NT2/D1 (cell line): ENCODE measurements around the gene CCDC102B.

Source experiments
- DNase-seq: peaks from one replicate; pipeline ENCODE4 v3.0.0-alpha.2; 2011; ENCODE audit warnings: low read depth, low spot score
- H3K27me3 ChIP-seq: 2 replicates; pipeline ENCODE4 v1.6.0; 2011; ENCODE audit warnings: mild to moderate bottlenecking; ENCODE audit not compliant: insufficient read length, insufficient read depth
- H3K36me3 ChIP-seq: 2 replicates; pipeline ENCODE4 v1.6.1; 2011; ENCODE audit warnings: mild to moderate bottlenecking, low read length, mixed read lengths; ENCODE audit not compliant: insufficient read depth, insufficient read length
- H3K4me1 ChIP-seq: 2 replicates; pipeline ENCODE4 v1.5.1; 2011; ENCODE audit not compliant: insufficient read depth, insufficient read length
- H3K4me3 ChIP-seq: 2 replicates; pipeline ENCODE4 v1.5.1; 2011; ENCODE audit warnings: low read depth; ENCODE audit not compliant: insufficient read length
- H3K9ac ChIP-seq: 2 replicates; pipeline ENCODE4 v1.6.0; 2011; ENCODE audit warnings: low read depth; ENCODE audit not compliant: insufficient read length
- H3K9me3 ChIP-seq: 2 replicates; pipeline ENCODE4 v1.5.1; 2011; ENCODE audit warnings: mild to moderate bottlenecking, low read length; ENCODE audit not compliant: insufficient read depth
- SUZ12 ChIP-seq: IDR thresholded peaks from 2 replicates; pipeline ENCODE4 v1.6.1; 2011; ENCODE audit not compliant: insufficient read length, insufficient read depth; ENCODE audit errors: extremely low read depth
- YY1 ChIP-seq: IDR thresholded peaks from 2 replicates; pipeline ENCODE4 v1.6.1; 2011; ENCODE audit not compliant: insufficient read length, insufficient read depth
- ZNF274 ChIP-seq: IDR thresholded peaks from 2 replicates; pipeline ENCODE4 v1.6.1; 2011; ENCODE audit warnings: mild to moderate bottlenecking, low read depth, low read length

The CCDC102B gene

GRCh38 chr18:68915061-68915460, 117.2 kb downstream of the CCDC102B start:
- H3K9me3 ChIP-seq: no peaks in the 10 kb centered on the region
- TF ChIP-seq YY1: no peak
- TF ChIP-seq SUZ12: no peak
- TF ChIP-seq ZNF274: no peak
- H3K9ac ChIP-seq: no peak overlapping the region
- H3K4me3 ChIP-seq: no peak overlapping the region
- DNase-seq: no peak
- H3K4me1 ChIP-seq: no peaks in the 10 kb centered on the region
- H3K27me3 ChIP-seq: no peaks in the 10 kb centered on the region
- no peaks in the 10 kb centered on the region for H3K36me3 ChIP-seq

- Histone ChIP-seq H3K9me3 (no peaks in the 10 kb centered on the region), H3K36me3 (no peaks in the 10 kb centered on the region), H3K27me3 (no peaks in the 10 kb centered on the region), H3K9ac (no peak overlapping the region), H3K4me3 (no peak overlapping the region), H3K4me1 (no peaks in the 10 kb centered on the region)
- TF ChIP-seq SUZ12: no peak
- no peak for TF ChIP-seq ZNF274
- no peak for TF ChIP-seq YY1
- no peak for DNase-seq
These were observed 118.9 kb downstream of the CCDC102B start for GRCh38 chr18:68916734-68917133.

GRCh38 chr18:68918216-68918615, 120.3 kb downstream of the CCDC102B start:
- TF ChIP-seq YY1: no peak
- no peak for TF ChIP-seq SUZ12
- no peak for TF ChIP-seq ZNF274
- Histone ChIP-seq H3K9me3 (no peaks in the 10 kb centered on the region), H3K4me1 (no peaks in the 10 kb centered on the region), H3K4me3 (no peak overlapping the region), H3K27me3 (no peaks in the 10 kb centered on the region), H3K9ac (no peak overlapping the region), H3K36me3 (no peaks in the 10 kb centered on the region)
- DNase-seq: no peak

- Histone ChIP-seq H3K36me3 (no peaks in the 10 kb centered on the region), H3K9me3 (no peaks in the 10 kb centered on the region), H3K4me1 (no peaks in the 10 kb centered on the region), H3K4me3 (no peak overlapping the region), H3K27me3 (no peaks in the 10 kb centered on the region), H3K9ac (no peak overlapping the region)
- TF ChIP-seq SUZ12 (no peak), ZNF274 (no peak), YY1 (no peak)
- DNase-seq: no peak
These were observed 122.0 kb downstream of the CCDC102B start for GRCh38 chr18:68919900-68920299.

- no peak overlapping the region for H3K9ac ChIP-seq
- DNase-seq: no peak
- TF ChIP-seq YY1: no peak
- TF ChIP-seq ZNF274: no peak
- no peak for TF ChIP-seq SUZ12
These were observed 124.5 kb downstream of the CCDC102B start for GRCh38 chr18:68922392-68922791.

GRCh38 chr18:68925268-68925667, 127.4 kb downstream of the CCDC102B start:
- H3K36me3 ChIP-seq: no peaks in the 10 kb centered on the region
- no peak overlapping the region for H3K4me3 ChIP-seq
- H3K4me1 ChIP-seq: no peaks in the 10 kb centered on the region
- no peaks in the 10 kb centered on the region for H3K9me3 ChIP-seq
- no peaks in the 10 kb centered on the region for H3K27me3 ChIP-seq
- no peak overlapping the region for H3K9ac ChIP-seq
- DNase-seq: no peak
- TF ChIP-seq ZNF274 (no peak), SUZ12 (no peak), YY1 (no peak)

More at GRCh38 chr18:68922392-68922791, 124.5 kb downstream of the CCDC102B start:
- Histone ChIP-seq H3K4me3 (no peak overlapping the region), H3K27me3 (no peaks in the 10 kb centered on the region), H3K36me3 (no peaks in the 10 kb centered on the region), H3K4me1 (no peaks in the 10 kb centered on the region), H3K9me3 (no peaks in the 10 kb centered on the region)

GRCh38 chr18:68928762-68929675, 131.1 kb downstream of the CCDC102B start:
- Histone ChIP-seq H3K9me3 (no peaks in the 10 kb centered on the region), H3K36me3 (no peaks in the 10 kb centered on the region), H3K4me1 (no peaks in the 10 kb centered on the region), H3K9ac (no peak overlapping the region), H3K4me3 (no peak overlapping the region), H3K27me3 (no peaks in the 10 kb centered on the region)
- no peak for DNase-seq
- TF ChIP-seq YY1 (no peak), SUZ12 (no peak), ZNF274 (no peak)
